Neural crest cell (in vitro differentiated cells): Measurements from ENCODE around the gene ARHGEF4. TPM values are rescaled to one million over a fixed set of nuclear protein-coding genes. Genes with fewer than 3 reads are reported as not detected.

Source experiments
- DNase-seq: peaks from one replicate; pipeline ENCODE4 v3.0.0; 2021; ENCODE audit warnings: low read depth, mixed read lengths, low spot score
- H3K27ac Mint-ChIP-seq: one replicate; pipeline ENCODE4 v1.8.0; 2021; ENCODE audit warnings: mild to moderate bottlenecking, mixed read lengths; ENCODE audit not compliant: unreplicated experiment
- H3K27me3 Mint-ChIP-seq: 2 replicates; pipeline ENCODE4 v1.8.0; 2021; ENCODE audit warnings: low read depth, mild to moderate bottlenecking, mixed read lengths
- H3K36me3 Mint-ChIP-seq: 2 replicates; pipeline ENCODE4 v1.8.0; 2021; ENCODE audit warnings: low read depth, mild to moderate bottlenecking, mixed read lengths
- H3K4me1 Mint-ChIP-seq: 2 replicates; pipeline ENCODE4 v1.8.0; 2021; ENCODE audit warnings: mixed read lengths
- H3K4me3 Mint-ChIP-seq: one replicate; pipeline ENCODE4 v1.8.0; 2021; ENCODE audit warnings: mild to moderate bottlenecking, mixed read lengths
- H3K9me3 Mint-ChIP-seq: 2 replicates; pipeline ENCODE4 v1.8.0; 2021; ENCODE audit warnings: mixed read lengths
- total RNA-seq: library from RNA; stranded (reverse); gene quantifications from 2 replicates; pipeline ENCODE4 v1.2.1, GENCODE V29; 2021
- TF ChIP-seq, protein P1 (sequence below): fragments of 200-600 bp; sonication (generic); conservative IDR thresholded peaks from 2 replicates; pipeline ENCODE4 v1.5.0; 2021; ENCODE audit warnings: antibody characterized with exemption, mild to moderate bottlenecking

The ARHGEF4 gene
- total RNA-seq, 1 donor from 2014 or later = 22.1 TPM

- Mint-ChIP-seq H3K4me3 (no peak overlapping the region), H3K27ac (no peak overlapping the region), H3K27me3 (peaks cover 46% of the 10 kb centered on the region), H3K4me1 (no peaks in the 10 kb centered on the region), H3K9me3 (peaks cover 13% of the 10 kb centered on the region), H3K36me3 (peaks cover 16% of the 10 kb centered on the region)
- no peak for DNase-seq
- TF ChIP-seq, protein P1, sequence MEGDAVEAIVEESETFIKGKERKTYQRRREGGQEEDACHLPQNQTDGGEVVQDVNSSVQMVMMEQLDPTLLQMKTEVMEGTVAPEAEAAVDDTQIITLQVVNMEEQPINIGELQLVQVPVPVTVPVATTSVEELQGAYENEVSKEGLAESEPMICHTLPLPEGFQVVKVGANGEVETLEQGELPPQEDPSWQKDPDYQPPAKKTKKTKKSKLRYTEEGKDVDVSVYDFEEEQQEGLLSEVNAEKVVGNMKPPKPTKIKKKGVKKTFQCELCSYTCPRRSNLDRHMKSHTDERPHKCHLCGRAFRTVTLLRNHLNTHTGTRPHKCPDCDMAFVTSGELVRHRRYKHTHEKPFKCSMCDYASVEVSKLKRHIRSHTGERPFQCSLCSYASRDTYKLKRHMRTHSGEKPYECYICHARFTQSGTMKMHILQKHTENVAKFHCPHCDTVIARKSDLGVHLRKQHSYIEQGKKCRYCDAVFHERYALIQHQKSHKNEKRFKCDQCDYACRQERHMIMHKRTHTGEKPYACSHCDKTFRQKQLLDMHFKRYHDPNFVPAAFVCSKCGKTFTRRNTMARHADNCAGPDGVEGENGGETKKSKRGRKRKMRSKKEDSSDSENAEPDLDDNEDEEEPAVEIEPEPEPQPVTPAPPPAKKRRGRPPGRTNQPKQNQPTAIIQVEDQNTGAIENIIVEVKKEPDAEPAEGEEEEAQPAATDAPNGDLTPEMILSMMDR = no peak
Observed at GRCh38 chr2:130957915-130958314, 121.2 kb downstream of the ARHGEF4 start.

- DNase-seq = peak; percentile 14
- Mint-ChIP-seq H3K9me3 (no peaks in the 10 kb centered on the region), H3K27ac (no peak overlapping the region), H3K4me1 (peaks cover 30% of the 10 kb centered on the region), H3K27me3 (peaks cover 83% of the 10 kb centered on the region), H3K36me3 (no peaks in the 10 kb centered on the region), H3K4me3 (peak overlapping the region; percentile 61)
- TF ChIP-seq, protein P1 = no peak
Observed at GRCh38 chr2:130963196-130963848, 126.6 kb downstream of the ARHGEF4 start.

DNA sequence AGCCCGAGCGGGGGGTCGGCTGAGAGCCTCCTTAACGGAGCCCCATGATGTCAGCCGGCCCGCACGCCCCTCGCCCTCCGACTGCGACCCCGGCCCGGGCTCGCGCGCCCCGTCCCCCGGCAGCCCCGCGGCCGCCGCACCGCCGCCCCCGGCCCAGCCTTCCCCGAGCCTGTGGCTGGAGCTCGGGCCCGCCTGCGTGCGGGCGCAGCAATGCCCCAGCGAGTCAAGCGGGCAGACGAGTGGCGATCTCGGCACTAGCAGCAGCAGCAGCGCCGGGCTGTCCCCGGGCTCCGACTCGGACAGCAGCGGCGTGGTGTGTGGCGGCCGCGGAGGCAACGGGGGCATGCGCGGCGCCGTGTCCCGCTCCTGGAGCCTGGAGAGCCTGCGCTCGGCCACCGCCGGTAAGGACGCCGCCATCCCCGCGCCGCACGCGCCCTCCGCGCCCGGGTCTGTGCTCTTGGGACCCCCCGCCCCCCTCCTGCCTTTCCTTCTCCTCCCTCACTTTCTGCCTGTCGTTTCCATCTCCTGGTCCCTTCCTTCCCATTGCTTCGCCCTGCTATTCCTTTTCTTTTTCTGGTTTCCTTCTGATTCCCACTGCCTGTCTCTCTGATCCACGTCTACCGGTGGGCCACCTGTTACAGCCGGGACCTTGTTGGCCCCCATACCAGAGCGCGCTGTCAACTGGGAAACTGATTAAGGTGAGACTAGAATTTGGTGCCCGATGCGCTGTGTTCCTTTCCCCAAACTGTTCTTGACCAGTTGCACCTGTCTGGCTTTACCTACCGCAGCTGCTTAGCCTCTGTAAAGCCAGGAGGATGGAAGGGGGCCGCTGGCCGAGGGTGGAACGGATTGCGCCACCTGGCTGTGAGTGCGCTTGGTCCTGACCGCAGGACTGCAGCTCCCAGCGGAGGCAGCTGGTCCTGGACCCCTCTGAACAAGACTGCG lies 127.4 kb downstream of the ARHGEF4 start:
- peaks cover 77% of the 10 kb centered on the region for H3K27me3 Mint-ChIP-seq
- no peaks in the 10 kb centered on the region for H3K9me3 Mint-ChIP-seq
- DNase-seq = peak; percentile 38
- peak overlapping the region; percentile 88 for H3K4me3 Mint-ChIP-seq
- no peak overlapping the region for H3K27ac Mint-ChIP-seq
- peaks cover 30% of the 10 kb centered on the region for H3K4me1 Mint-ChIP-seq
- no peaks in the 10 kb centered on the region for H3K36me3 Mint-ChIP-seq
- TF ChIP-seq, protein P1 = peak; percentile 65

- no peak overlapping the region for H3K27ac Mint-ChIP-seq
- H3K4me1 Mint-ChIP-seq = peaks cover 30% of the 10 kb centered on the region
- peak overlapping the region; percentile 88 for H3K4me3 Mint-ChIP-seq
- peaks cover 70% of the 10 kb centered on the region for H3K27me3 Mint-ChIP-seq
- H3K36me3 Mint-ChIP-seq = no peaks in the 10 kb centered on the region
- DNase-seq = no peak
- TF ChIP-seq, protein P1 = no peak
- no peaks in the 10 kb centered on the region for H3K9me3 Mint-ChIP-seq
Observed at GRCh38 chr2:130964931-130965330, 128.2 kb downstream of the ARHGEF4 start.

- DNase-seq = no peak
- H3K27ac Mint-ChIP-seq = no peak overlapping the region
- peaks cover 59% of the 10 kb centered on the region for H3K27me3 Mint-ChIP-seq
- peaks cover 30% of the 10 kb centered on the region for H3K4me1 Mint-ChIP-seq
- H3K36me3 Mint-ChIP-seq = no peaks in the 10 kb centered on the region
- peak overlapping the region; percentile 32 for H3K4me3 Mint-ChIP-seq
- TF ChIP-seq, protein P1 = no peak
- no peaks in the 10 kb centered on the region for H3K9me3 Mint-ChIP-seq
Observed at GRCh38 chr2:130966149-130966774, 129.5 kb downstream of the ARHGEF4 start.
